HCT116 (cell line): ENCODE results near the gene DCAF10.

Experiments used
- CBX3 ChIP-seq: IDR thresholded peaks from 2 replicates; pipeline ENCODE4 v1.6.1; 2012; ENCODE audit warnings: low read depth
- EGR1 ChIP-seq: IDR thresholded peaks from 2 replicates; pipeline ENCODE4 v1.6.1; 2012; ENCODE audit warnings: low read depth
- EZH2 ChIP-seq: fragments of 200-600 bp; sonication (generic); IDR thresholded peaks from 2 replicates; pipeline ENCODE4 v1.6.1; 2017; ENCODE audit warnings: antibody characterized with exemption, mixed run types
- POLR2A ChIP-seq: IDR thresholded peaks from 2 replicates; pipeline ENCODE4 v1.7.0; 2011; ENCODE audit warnings: borderline replicate concordance; ENCODE audit not compliant: insufficient read depth, insufficient read length; ENCODE audit errors: extremely low read depth
- POLR2AphosphoS5 ChIP-seq: IDR thresholded peaks from 2 replicates; pipeline ENCODE4 v1.6.1; 2011; ENCODE audit warnings: mild to moderate bottlenecking, low read depth, low read length, moderate library complexity
- RAD21 ChIP-seq: IDR thresholded peaks from 2 replicates; pipeline ENCODE4 v1.6.1; 2012; ENCODE audit warnings: low read depth, mild to moderate bottlenecking
- SIN3A ChIP-seq: IDR thresholded peaks from 2 replicates; pipeline ENCODE4 v1.6.1; 2012; ENCODE audit warnings: low read depth
- SRF ChIP-seq: IDR thresholded peaks from 2 replicates; pipeline ENCODE4 v1.6.1; 2012; ENCODE audit warnings: low read depth
- YY1 ChIP-seq: IDR thresholded peaks from 2 replicates; pipeline ENCODE4 v1.6.1; 2011; ENCODE audit warnings: low read length, low read depth, moderate library complexity, mild to moderate bottlenecking; ENCODE audit not compliant: insufficient replicate concordance; ENCODE audit errors: extremely low read depth
- ZNF274 ChIP-seq: fragments of 200-500 bp; sonication (Bioruptor generic); IDR thresholded peaks from 2 replicates; pipeline ENCODE4 v1.6.1; 2014; ENCODE audit warnings: mild to moderate bottlenecking, low read depth, low read length, inconsistent platforms
- TF ChIP-seq, protein P1 (sequence below), 3 experiments: fragments of 200-600 bp in 1 of 3; sonication (generic) in 1 of 3; IDR thresholded peaks in 2 of 3; conservative IDR thresholded peaks in 1 of 3; 2 replicates each; pipeline ENCODE4 v1.5.1; 2012 to 2017; ENCODE audit warnings: low read depth in 2 of 3, low read length in 2 of 3, antibody characterized with exemption in 1 of 3, borderline replicate concordance in 1 of 3, control low read depth in 1 of 3, mild to moderate bottlenecking in 1 of 3, mixed read lengths in 1 of 3, mixed run types in 1 of 3, moderate library complexity in 1 of 3; ENCODE audit not compliant: insufficient read depth in 1 of 3
- TF ChIP-seq, protein P2 (sequence below): IDR thresholded peaks from 2 replicates; pipeline ENCODE4 v1.6.1; 2012
- TF ChIP-seq, protein P3 (sequence below): IDR thresholded peaks from 2 replicates; pipeline ENCODE4 v1.6.1; 2012
- TF ChIP-seq, protein P4 (sequence below): IDR thresholded peaks from 2 replicates; pipeline ENCODE4 v1.6.1; 2012; ENCODE audit warnings: low read depth

DNA sequence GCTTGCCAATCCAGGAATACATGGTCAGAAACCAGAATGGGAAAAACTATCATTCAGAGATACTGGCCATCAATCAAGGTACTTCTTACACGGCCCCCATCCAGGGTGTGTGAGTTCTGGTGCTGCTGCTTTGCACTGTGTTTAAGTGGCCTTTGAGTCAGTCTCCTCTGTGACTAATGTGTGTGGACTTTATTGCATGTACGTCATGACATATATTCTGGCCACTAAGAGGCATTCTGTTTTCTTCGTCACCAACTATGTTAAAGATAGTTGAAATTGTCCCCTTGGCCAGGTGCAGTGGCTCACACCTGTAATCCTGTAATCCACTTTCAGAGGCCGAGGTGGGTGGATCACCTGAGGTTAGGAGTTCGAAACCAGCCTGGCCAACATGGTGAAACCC is 24.3 kb upstream of the DCAF10 start:
- TF ChIP-seq, protein P1, sequence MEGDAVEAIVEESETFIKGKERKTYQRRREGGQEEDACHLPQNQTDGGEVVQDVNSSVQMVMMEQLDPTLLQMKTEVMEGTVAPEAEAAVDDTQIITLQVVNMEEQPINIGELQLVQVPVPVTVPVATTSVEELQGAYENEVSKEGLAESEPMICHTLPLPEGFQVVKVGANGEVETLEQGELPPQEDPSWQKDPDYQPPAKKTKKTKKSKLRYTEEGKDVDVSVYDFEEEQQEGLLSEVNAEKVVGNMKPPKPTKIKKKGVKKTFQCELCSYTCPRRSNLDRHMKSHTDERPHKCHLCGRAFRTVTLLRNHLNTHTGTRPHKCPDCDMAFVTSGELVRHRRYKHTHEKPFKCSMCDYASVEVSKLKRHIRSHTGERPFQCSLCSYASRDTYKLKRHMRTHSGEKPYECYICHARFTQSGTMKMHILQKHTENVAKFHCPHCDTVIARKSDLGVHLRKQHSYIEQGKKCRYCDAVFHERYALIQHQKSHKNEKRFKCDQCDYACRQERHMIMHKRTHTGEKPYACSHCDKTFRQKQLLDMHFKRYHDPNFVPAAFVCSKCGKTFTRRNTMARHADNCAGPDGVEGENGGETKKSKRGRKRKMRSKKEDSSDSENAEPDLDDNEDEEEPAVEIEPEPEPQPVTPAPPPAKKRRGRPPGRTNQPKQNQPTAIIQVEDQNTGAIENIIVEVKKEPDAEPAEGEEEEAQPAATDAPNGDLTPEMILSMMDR (IDR thresholded peaks at IDR 0.05 in 2 of 3, conservative IDR thresholded peaks at IDR 0.05 in 1 of 3; ENCODE audit: borderline replicate concordance in 1 of 3, insufficient read depth in 1 of 3, low read depth in 2 of 3, low read length in 2 of 3) = no peak
- TF ChIP-seq, protein P2, sequence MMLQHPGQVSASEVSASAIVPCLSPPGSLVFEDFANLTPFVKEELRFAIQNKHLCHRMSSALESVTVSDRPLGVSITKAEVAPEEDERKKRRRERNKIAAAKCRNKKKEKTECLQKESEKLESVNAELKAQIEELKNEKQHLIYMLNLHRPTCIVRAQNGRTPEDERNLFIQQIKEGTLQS = no peak
- no peak for TF ChIP-seq SIN3A
- TF ChIP-seq POLR2AphosphoS5 = no peak
- TF ChIP-seq EZH2 = no peak
- TF ChIP-seq SRF = no peak
- TF ChIP-seq ZNF274 = no peak
- TF ChIP-seq, protein P3, sequence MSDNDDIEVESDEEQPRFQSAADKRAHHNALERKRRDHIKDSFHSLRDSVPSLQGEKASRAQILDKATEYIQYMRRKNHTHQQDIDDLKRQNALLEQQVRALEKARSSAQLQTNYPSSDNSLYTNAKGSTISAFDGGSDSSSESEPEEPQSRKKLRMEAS = no peak
- TF ChIP-seq, protein P4, sequence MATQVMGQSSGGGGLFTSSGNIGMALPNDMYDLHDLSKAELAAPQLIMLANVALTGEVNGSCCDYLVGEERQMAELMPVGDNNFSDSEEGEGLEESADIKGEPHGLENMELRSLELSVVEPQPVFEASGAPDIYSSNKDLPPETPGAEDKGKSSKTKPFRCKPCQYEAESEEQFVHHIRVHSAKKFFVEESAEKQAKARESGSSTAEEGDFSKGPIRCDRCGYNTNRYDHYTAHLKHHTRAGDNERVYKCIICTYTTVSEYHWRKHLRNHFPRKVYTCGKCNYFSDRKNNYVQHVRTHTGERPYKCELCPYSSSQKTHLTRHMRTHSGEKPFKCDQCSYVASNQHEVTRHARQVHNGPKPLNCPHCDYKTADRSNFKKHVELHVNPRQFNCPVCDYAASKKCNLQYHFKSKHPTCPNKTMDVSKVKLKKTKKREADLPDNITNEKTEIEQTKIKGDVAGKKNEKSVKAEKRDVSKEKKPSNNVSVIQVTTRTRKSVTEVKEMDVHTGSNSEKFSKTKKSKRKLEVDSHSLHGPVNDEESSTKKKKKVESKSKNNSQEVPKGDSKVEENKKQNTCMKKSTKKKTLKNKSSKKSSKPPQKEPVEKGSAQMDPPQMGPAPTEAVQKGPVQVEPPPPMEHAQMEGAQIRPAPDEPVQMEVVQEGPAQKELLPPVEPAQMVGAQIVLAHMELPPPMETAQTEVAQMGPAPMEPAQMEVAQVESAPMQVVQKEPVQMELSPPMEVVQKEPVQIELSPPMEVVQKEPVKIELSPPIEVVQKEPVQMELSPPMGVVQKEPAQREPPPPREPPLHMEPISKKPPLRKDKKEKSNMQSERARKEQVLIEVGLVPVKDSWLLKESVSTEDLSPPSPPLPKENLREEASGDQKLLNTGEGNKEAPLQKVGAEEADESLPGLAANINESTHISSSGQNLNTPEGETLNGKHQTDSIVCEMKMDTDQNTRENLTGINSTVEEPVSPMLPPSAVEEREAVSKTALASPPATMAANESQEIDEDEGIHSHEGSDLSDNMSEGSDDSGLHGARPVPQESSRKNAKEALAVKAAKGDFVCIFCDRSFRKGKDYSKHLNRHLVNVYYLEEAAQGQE = no peak
- no peak for TF ChIP-seq POLR2A
- no peak for TF ChIP-seq EGR1
- TF ChIP-seq RAD21 = no peak
- no peak for TF ChIP-seq YY1
- TF ChIP-seq CBX3 = no peak
